Measurements from ENCODE around the gene TNNI3.

GRCh38 chr19:55115446-55116065 is 42.0 kb downstream of the TNNI3 start:
- TF ChIP-seq ZFX (IDR thresholded peaks at IDR 0.05), result no peak
- TF ChIP-seq CTCF (conservative IDR thresholded peaks at IDR 0.05), result no peak

All from C4-2B (cell line).